T follicular helper cell (primary cell): Measurements from ENCODE around the gene RIC8B.

ENCODE experiments used
- DNase-seq: peaks from one replicate; pipeline ENCODE4 v3.0.0-alpha.2; 2020; ENCODE audit warnings: low read depth

Gene RIC8B

DNA sequence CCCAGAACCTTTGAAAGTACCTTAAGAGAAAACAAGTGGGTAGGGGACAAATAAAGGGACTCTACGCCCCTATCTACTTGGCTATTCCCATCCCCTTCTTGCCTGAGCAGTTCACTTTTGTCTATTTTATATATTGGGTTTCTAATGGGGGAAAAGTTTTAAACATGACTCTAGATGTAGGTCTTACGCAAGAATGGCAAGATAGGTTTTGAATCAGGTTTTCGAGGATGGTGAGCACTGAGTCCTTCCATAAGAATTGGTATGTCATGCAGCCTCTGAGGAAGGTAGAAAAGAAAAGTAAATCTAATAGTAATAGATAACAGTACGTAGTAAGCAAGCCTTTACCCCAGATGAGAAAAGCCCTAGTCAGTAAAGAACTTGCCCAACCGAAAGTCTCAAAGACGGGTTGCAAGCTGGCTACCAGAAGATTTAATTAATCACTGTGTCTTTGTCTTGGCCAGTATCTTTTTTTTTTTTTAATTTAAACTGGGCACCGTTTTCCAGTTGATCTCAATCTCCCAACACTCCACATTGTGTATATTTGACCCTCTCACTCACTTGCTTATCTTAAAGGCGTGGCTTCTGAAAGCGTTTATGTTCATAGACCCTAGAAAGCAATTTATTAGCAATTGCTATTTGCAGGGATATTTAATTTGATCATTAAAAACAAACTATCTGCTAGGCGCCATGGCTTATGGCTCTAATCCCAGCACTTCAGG is 94.7 kb downstream of the RIC8B start:
- DNase-seq, result no peak

GRCh38 chr12:106870116-106870515 is 95.6 kb downstream of the RIC8B start:
- DNase-seq, result no peak

DNA sequence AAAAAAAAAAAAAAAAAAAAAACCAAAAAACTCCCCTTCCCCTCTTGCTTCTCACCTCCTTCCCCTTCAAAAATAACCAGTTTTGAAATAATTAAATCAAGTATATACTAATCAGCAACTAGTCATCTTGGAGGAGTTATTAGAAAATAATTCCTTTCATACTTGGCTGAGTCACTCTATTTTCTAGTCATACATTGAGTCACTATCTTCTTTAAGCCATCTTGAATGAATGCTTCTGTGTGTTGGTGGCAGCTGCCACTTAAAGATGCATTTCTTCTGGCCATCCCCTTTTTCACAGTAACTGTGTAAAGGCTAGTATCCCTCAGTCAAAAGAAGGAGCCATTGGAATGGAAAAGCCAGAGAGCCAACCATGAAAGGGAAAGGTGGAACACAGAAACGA is 97.0 kb downstream of the RIC8B start:
- no peak for DNase-seq

GRCh38 chr12:106873983-106874382 is 99.5 kb downstream of the RIC8B start:
- DNase-seq, result no peak

- no peak for DNase-seq
Measured at GRCh38 chr12:106878804-106879203, 104.3 kb downstream of the RIC8B start.

DNA sequence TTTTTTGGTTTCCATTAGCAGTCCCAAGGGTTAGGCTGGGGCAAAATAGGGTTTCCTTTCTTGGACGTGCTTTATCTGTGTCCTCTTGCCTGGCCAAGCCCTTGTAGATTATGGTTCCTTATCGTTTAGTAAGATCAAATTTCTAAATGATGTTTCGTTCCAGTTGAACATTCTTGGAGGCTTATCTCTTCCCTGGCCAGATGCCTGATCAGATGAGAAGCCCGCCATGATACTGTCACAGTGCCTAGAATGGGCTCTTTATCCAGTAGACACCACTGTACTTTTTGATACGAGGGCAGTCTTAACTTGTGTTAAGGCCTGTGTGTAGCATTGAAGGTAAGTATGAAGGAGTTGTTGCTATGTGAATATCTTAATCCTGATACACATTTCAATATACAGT is 105.1 kb downstream of the RIC8B start:
- no peak for DNase-seq

- DNase-seq, result no peak
Measured at GRCh38 chr12:106883426-106883825, 108.9 kb downstream of the RIC8B start.

DNA sequence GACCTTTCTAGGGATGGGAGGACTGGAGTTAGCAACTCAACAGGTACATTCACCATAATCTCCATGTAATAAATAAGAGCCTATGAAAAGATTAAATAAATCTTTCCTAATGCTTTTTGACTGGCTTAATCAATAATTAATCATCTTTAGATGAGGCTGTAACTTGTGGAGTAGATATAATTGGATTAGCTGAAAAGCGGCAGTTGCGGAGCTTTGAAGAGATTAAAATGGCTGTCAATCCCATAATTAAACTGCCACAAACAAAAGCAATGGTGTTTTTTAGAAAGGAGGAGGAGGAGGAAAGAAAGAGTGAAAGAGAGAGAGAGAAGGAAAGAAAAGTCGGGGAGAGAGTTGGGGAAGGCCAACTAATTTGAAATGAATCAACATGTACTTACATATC is 110.5 kb downstream of the RIC8B start:
- no peak for DNase-seq

DNA sequence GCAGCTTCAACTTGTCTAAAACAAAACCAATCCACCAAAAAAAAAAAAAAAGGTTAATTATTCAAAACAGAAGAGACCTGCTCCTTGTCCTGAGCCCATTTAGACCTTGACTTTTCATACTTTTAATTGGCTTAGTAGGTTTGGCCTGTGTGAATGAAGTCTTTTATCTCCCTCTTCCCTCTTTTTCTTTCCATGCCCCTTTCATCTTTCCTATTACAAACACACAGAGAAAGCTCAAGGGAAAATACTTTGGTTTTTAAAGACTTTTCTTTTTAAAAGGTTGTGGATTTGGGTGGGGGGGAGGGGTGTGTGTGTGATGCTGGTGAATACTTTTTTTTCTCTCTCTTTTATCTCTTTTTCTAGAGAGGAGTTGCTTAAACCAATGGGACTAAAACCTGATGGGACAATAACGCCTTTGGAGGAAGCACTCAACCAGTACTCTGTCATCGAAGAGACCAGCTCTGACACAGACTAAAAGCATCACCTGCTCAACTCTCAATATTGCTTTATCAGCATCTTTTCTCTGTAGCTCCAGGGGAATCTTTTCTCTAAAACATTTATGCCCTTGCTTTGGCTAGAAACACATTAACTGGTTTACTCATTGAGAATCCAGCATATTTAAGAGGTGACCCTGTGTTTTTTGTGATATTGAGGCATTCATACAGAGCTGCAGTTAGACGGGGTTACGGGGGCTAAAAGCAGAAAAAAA is 111.2 kb downstream of the RIC8B start:
- DNase-seq, result no peak

DNA sequence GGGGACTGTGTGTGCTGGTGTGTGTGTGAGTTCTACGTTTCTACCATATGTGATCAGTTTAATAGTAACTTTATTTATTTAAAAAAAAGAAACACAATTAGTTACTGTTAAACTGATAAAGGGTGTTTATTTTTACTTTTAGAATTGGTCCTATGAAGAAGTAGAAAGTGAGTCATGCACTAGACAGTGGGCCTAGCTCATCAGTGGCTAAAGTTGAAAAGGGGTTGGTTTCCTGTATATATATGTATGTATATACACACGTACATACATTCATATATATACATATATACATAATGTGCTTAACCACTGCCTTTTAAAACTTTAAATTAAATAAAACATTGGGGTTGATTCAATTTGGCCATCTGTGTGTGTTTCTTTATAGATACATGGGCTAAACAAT is 112.5 kb downstream of the RIC8B start:
- no peak for DNase-seq

DNA sequence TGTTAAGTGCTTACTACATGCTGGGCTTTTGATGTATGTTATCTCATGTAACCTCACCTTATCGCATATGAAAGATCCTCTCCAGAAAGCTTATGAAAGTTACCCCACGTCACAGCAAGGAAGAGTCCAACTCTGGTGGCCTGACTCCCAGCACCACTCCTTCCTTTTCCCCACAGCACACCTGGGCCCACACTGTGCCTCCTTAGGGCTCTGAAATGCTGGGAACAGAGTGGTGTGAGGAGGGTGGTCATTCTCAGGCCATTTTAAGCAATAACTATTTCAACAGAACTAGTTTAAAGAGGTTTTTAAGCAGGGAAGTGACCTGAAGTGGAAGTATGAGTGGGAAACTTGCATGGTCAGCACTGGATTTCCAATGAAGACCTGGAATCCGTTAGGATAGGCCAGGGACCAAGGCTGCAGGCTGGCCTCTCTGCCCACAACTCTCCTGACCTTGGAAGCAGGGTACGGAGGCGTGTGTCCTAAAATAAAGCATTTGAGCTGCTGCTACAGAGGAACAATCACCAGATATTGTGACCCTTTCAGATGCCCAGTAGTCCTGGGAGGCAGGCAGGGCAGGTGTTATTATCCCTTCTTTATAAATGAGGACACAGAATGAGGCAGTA is 114.0 kb downstream of the RIC8B start:
- DNase-seq, result no peak

GRCh38 chr12:106889326-106889725 is 114.8 kb downstream of the RIC8B start:
- DNase-seq, result no peak

DNA sequence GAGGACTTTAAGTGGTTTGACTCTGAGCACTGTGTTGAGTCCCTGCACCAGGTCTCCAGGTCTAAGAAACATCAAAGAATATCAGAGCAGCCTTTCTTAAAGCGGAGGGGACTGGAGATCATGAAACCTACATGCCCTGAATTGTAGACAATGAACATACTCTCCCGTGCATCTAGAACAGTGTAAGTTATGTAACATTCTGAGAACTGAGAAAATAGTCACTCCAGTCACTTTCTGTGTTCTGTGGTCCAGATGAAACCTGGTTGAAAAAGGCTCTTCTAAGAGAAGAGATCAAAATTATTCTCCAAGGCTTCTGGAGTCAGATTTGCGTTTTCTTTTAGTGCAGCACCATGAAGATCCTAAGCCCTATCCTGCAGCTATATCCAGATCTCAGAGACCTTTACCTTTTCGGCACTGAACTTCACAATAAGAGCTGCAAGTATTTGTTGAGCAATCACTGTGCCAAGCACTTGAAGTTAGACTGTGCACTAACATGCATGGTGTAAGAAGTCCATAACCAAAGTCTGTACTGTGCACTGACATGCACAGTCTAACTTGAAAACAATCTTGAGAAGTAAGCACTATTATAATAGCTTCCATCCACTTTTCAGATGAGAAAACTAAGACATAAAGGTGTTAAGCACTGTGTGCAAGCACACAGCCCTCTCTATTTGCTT is 115.6 kb downstream of the RIC8B start:
- no peak for DNase-seq

DNA sequence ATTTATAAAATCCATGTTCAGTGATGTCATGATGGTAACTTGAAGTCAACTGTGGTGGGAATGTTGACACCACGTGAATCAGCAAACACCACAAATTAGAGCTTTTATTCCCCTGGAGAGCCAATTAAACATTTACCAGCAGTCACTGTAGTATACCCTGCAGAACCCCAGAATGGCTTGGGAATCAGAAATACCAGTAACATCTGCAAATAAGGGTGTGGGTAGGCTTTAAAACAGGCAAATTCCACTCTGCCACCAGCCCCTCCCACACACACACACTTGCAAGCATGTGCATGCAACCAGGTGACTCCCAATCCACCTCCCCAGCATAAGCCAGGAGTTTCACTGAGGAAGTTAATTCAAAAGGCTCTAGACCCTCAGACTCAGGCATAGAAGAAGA is 117.6 kb downstream of the RIC8B start:
- DNase-seq, result no peak

DNA sequence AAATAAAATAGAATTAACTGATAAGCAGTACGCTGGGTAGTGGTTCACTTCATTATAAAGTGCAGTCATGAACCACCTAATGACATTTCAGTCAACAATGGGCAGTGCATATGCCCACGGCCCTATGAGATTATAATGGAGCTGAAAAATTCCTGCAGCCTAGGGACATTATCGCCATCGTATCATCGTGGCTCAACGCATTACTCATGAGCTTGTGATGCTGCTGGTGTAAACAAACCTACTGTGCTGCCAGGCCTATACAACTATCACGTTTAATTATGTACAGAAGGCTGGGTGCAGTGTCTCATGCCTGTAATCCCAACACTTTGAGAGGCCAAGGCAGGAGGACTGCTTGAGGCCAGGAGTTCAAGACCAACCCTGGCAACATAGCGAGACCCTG is 119.0 kb downstream of the RIC8B start:
- no peak for DNase-seq

- DNase-seq, result no peak
Measured at GRCh38 chr12:106894774-106895173, 120.3 kb downstream of the RIC8B start.

DNA sequence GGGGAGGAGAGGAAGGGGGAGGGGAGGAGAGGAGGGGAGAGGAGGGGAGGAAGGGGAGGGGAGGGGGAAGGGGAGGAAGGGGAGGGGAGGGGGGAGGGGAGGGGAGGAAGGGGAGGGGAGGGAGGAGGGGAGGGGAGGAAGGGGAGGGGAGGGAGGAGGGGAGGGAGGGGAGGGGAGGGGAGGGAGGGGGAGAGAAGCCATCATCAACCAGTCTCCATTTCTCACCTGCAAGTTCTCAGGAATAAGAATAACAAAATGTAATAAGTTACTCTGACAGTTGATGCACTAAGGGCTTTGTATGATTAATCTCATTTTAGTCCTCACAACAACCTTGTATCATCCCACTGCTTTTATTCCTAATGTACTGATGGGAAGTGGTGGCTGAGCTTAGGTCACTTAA is 122.1 kb downstream of the RIC8B start:
- DNase-seq, result no peak

DNA sequence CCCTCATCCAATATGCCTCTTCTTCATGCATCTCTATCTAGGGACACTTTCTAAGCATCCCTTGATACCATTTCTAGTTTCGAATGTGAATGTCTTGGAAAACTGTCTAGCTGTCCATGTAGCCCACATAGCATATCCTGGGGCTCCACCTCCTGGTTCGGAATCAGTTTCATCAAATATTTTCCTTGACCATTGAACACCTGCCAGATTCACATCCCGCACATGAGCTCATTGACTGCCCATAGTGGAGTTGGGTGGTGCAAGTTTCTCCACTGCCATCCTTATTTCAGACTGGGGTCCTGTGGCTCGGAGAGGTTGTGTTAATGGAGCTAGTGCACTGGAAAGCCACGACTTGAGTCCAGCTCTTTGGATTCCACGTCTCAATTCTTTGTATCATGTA is 122.6 kb downstream of the RIC8B start:
- DNase-seq, result no peak

- no peak for DNase-seq
Measured at GRCh38 chr12:106897981-106898901, 123.8 kb downstream of the RIC8B start.

DNA sequence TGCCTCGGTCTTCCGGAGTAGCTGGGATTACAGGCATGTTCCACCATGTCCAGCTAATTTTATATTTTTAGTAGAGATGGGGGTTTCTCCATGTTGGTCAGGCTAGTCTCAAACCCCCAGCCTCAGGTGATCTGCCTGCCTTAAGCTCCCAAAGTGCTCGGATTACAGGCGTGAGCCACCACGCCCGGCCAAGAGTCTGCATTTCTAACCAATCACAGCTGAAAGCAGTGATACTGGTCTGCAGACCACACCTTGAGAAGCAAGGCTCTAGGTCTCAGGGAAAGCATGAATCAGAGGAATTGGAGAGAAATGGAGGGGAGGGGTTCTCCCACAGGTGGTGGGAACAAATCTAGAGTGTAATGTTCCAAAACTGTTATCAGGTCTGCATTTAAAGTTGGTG is 126.1 kb downstream of the RIC8B start:
- no peak for DNase-seq

DNA sequence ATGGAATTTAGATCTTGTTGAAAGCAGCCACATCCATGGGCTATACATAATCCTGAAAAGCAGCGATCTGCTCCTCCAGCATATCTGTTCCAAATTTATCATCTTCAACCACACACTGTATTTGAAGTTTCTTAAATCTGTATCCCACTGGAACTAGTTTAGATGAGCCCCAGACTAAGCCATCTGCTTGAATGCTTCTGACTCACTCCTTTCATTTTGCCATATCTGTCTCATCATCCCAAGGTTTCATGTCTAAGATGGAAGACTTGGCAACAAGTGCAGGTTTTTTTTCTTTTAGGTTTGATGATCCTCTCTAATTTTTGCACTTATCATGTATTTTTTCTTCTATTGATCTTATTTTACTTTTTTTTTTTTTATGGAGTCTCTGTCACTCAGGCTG is 126.8 kb downstream of the RIC8B start:
- no peak for DNase-seq

DNA sequence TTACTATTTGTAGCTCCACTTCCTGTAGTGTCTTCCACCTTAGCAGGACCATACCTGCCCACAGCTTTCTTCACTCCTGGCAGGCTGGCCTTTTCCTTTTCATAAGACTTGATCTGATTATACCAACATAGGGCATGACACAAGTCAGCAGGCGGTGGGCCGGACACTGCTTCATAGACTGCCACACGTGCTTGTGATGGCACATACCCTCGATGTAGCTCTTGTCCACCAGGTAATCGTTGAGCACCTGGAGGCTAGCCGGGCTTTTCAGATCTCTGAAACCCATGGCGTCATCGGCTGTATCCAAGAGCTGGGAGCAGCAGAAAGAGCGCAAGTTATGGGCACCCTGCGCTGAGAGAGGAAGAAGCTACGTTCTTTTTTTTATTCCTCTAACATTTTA is 127.6 kb downstream of the RIC8B start:
- DNase-seq, result no peak
